GM18861 (cell line): ENCODE data around the gene GCC1.
"Not testable (repeated sequence)": the region's sequence is repeated elsewhere in the genome, so short reads cannot be mapped to it uniquely, and the experiment has no call there.

Experiments
- ATAC-seq: cut with Tn5 transposase; IDR thresholded peaks from one replicate; pipeline ENCODE4 v1.9.1; 2021; ENCODE audit not compliant: unreplicated experiment

Gene GCC1

GRCh38 chr7:127591189-127591588 is 5.8 kb upstream of the GCC1 start:
- ATAC-seq, result no peak

- ATAC-seq, result no peak
These were observed 4.5 kb upstream of the GCC1 start for GRCh38 chr7:127589896-127590295.

GRCh38 chr7:127588697-127589482 is 3.5 kb upstream of the GCC1 start:
- ATAC-seq, result no peak

GRCh38 chr7:127588019-127588696 is 2.8 kb upstream of the GCC1 start, which contains the start of gene ARF5:
Gene ARF5 (plus strand): TSS chr7:127588411. CDS start chr7:127588499, 88 bp downstream.
- peak; percentile 63 for ATAC-seq

GRCh38 chr7:127587663-127588018 is 2.2 kb upstream of the GCC1 start:
- no peak for ATAC-seq

- ATAC-seq, result no peak
These were observed 950 bp upstream of the GCC1 start for GRCh38 chr7:127586346-127586745.

GRCh38 chr7:127584648-127585043 is 750 bp downstream of the GCC1 start:
- ATAC-seq, result no peak

- no peak for ATAC-seq
These were observed 3.0 kb downstream of the GCC1 start for GRCh38 chr7:127582361-127582760.

- no peak for ATAC-seq
These were observed 3.7 kb downstream of the GCC1 start for GRCh38 chr7:127581716-127582115.

- no peak for ATAC-seq
These were observed 4.8 kb downstream of the GCC1 start for GRCh38 chr7:127580612-127581011.

- no peak for ATAC-seq
These were observed 6.6 kb downstream of the GCC1 start for GRCh38 chr7:127578711-127579275.

- no peak for ATAC-seq
These were observed 7.2 kb downstream of the GCC1 start for GRCh38 chr7:127578036-127578684.

- ATAC-seq, result no peak
These were observed 13.5 kb downstream of the GCC1 start for GRCh38 chr7:127571741-127572505.

- ATAC-seq, result not testable (repeated sequence)
These were observed 17.4 kb downstream of the GCC1 start for GRCh38 chr7:127568034-127568433.

- ATAC-seq, result no peak
These were observed 19.2 kb downstream of the GCC1 start for GRCh38 chr7:127566242-127566641.

GRCh38 chr7:127557803-127558202 is 27.6 kb downstream of the GCC1 start:
- ATAC-seq, result no peak

GRCh38 chr7:127556404-127556803 is 29.0 kb downstream of the GCC1 start:
- no peak for ATAC-seq

- ATAC-seq, result no peak
These were observed 33.5 kb downstream of the GCC1 start for GRCh38 chr7:127551941-127552340.

GRCh38 chr7:127550247-127550646 is 35.1 kb downstream of the GCC1 start:
- ATAC-seq, result no peak

- ATAC-seq, result no peak
These were observed 39.1 kb downstream of the GCC1 start for GRCh38 chr7:127546313-127546712.

GRCh38 chr7:127541548-127541947 is 43.8 kb downstream of the GCC1 start:
- no peak for ATAC-seq
